GM19372 (cell line): ENCODE results near the gene TMC3.
"Not testable (repeated sequence)": the region's sequence is repeated elsewhere in the genome, so short reads cannot be mapped to it uniquely, and the experiment has no call there.

Experiments
- ATAC-seq: cut with Tn5 transposase; IDR thresholded peaks from one replicate; pipeline ENCODE4 v1.9.1; 2021; ENCODE audit warnings: mild to moderate bottlenecking, low read depth, moderate library complexity; ENCODE audit not compliant: unreplicated experiment

Gene TMC3

DNA sequence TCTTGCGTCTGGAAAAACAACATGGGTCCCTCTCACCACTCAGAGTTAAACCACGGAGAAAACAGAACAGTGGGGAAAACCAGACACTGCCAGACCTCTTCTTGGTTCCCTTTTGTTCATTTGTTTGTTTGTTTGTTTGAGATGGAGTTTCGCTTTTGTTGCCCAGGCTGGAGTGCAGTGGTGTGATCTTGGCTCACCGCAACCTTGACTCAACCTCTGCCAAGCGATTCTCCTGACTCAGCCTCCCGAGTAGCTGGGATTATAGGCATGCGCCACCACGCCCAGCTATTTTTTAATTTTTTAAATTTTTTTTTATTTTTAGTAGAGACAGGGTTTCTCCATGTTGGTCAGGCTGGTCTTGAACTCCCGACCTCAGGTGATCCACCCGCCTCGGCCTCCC is 25.3 kb downstream of the TMC3 start:
- ATAC-seq: not testable (repeated sequence)

GRCh38 chr15:81347910-81348309 is 26.1 kb downstream of the TMC3 start:
- ATAC-seq: no peak

- ATAC-seq: no peak
These were observed 27.4 kb downstream of the TMC3 start for GRCh38 chr15:81346611-81347010.

DNA sequence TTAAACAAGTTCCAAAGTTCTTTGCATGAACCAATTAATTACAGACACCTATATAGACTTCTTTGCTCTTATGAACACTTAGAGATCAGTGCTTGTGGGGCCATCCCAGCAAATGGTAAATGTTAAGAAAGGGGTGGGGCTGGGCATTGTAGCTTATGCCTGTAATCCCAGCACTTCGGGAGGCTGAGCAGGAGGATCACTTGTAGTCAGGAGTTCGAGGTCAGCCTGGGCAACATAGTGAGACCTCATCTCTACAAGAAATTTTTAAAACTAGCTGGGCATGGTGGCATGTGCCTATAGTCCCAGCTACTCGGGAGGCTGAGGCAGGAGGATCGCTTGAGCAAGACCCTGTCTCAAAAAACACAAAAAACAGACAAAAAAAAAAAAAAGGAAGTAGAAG is 30.6 kb downstream of the TMC3 start:
- no peak for ATAC-seq

DNA sequence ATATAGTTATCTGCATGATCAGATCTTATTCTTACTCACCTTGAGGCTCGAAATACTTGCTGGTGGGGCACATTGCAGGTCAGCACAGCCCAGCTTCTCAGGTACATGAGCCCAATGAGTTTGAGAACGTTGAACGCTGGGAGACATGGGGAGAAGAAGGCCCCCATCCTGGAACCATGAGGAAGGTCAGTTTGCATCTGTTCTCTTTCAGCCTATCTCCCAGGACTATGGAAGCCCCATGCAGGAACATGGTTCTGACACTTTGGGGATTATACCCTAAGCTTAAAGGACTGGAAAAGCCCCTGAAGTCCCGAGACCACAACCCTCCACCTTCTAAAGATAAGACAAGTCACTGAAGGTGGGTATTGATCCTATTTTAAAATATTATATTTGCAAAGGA is 32.7 kb downstream of the TMC3 start:
- ATAC-seq: no peak

DNA sequence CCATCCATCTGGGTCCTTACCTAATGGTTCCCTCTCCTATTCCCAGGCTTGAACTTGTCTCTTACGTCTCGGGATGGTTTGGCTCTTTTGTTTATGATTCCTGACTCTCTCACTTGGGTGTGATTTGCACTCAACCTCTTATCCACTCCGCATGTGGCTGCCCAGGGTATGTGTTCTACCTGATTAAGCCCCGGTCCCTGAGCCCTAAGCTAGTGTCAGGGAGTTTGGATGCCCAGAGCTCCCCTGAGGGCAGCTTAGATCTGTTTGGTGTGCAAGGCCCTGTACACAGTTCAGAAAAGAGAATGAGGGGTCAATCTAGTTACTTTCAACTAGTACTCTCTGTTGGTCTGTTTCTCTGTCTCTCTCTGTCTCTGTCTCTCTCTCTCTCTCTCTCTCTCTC is 34.2 kb downstream of the TMC3 start:
- ATAC-seq: no peak

DNA sequence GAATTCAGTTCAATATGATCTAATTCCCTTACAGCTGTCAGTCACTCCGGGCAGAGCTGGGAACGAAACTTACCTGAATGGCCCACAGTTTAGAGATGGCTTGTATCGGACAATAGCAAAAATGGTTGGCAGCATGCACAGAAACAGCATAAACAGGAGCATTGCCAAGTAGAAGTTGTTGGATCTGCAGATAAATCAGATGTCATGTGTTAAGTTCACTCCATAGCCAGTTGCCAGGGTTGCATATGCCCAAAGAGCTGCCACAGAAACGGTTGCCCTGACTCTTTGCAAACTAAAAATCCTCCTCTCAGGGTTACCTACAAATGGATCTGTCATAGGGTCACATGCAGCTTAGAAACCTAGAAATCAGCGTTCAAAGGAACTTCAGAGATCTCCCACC is 34.7 kb downstream of the TMC3 start:
- no peak for ATAC-seq

DNA sequence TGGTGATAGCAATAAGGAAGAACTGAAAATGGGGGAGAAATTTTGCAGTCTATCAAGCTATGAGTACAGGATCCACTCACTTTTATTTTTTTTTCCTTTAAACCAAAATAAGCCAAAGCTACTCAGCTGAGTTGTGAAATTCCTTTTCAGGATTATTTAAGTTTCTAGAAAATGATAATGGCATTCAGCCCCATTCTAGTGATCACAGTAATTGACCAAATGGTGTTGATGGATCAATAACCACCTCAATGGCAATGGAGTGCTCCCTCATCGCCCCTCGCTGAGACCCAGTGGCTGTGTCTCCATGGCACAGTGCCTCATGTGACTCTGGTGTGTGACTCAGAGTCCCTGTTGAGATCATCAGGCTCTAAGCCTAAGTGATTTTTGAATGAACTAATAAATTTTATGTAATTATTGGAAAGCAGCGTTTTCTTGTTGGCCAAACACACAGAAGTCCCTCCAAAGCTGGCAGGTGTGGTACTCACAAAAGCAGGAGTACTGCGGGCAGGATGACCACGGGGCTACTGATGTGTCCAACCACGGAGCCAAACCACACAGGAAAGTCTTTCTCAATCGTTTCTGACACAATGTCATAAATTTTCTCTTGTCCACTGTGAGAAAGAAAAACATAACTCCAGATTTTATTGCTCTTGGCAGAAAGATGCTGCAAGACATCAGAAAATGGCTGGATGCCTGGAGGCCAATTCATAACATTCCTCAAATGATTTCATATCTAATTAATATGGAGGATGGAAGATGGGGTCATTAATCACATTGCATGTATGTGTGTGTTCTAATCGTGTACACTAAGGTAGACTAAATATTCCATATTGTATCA is 35.6 kb downstream of the TMC3 start:
- ATAC-seq: no peak

DNA sequence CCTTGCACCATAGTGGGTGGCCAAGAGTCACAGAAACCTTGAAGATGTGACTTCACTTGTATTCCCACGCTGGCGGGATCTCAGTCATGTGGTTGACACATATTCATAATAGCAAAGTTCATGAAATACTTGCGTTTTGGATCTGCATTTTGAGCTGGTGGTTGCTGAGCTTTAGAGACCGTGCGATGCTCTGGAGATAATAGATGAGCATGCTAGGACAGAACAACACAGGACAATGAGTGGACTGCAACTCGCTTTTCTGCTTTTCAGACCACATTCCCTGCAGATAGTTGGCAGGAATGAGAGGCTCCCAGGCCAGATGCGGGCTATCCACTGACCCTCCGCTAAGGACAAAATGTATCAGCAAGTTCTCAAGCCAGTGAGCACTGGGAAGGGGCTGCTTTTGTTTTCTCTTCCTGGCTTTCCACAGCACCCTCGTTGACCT is 36.3 kb downstream of the TMC3 start:
- no peak for ATAC-seq

- ATAC-seq: no peak
These were observed 36.8 kb downstream of the TMC3 start for GRCh38 chr15:81337241-81337640.

DNA sequence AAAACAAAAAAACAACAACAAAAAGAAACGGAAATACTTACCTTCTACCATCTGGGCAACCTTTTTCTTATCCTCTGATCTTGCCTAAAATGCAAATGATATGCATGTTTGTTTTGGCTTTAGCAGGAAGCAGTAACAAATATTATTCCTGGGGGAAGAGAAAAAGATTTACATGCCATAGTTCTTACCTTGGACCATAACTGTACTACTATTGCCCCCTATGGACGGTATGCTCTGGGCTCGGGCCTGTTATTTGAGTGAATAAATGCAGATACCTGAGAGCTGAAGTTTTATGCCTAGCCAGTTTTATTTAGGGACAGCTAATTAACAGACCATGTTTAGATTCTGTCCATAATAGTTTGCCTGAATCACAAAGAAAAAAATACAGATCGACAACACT is 37.4 kb downstream of the TMC3 start:
- ATAC-seq: no peak

GRCh38 chr15:81335631-81336030 is 38.4 kb downstream of the TMC3 start:
- ATAC-seq: no peak

GRCh38 chr15:81334768-81335435 is 39.1 kb downstream of the TMC3 start:
- no peak for ATAC-seq

GRCh38 chr15:81333363-81333762 is 40.6 kb downstream of the TMC3 start:
- no peak for ATAC-seq

- ATAC-seq: no peak
These were observed 41.7 kb downstream of the TMC3 start for GRCh38 chr15:81332326-81332725.

- ATAC-seq: no peak
These were observed 42.4 kb downstream of the TMC3 start for GRCh38 chr15:81331600-81331999.

- not testable (repeated sequence) for ATAC-seq
These were observed 42.9 kb downstream of the TMC3 start for GRCh38 chr15:81331141-81331540.

GRCh38 chr15:81330366-81331090 is 43.5 kb downstream of the TMC3 start:
- ATAC-seq: no peak

DNA sequence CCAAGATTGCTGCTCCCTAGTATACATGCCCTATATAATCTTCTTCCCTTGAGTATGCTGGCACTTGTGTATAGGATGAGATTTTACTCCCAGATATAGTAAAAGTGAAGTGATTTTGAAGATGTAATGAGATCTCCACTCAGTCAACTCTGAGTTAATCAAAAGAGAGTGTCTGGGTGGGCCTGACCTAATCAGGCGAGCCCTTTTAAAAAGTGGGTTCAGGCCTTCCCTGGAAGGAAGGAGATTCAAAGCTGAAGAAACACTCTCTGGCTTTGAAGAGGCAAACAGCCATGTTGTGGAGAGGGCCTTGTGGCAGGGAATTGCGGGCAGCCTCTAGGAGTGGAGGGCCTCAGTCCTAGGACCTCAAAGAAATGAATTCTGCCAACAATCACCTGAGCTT is 44.6 kb downstream of the TMC3 start:
- ATAC-seq: no peak

DNA sequence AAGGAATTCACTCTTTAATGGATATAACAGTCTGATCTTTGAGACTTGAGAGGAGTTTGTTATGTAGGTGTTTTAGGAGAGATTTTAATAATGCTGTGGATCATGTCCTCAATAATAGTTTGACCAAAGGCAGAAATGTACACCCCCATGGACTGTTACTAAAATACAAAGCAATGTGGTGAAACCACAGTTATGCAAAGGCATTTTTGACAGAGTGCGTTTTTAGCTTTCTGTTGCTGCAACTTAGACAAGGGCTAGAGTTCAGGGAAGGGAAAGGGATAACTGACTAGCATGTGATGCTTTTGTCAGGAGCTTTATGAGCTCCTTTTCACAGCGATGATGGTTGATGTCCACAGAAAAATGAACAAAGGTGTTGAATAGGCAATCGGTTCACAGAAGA is 46.5 kb downstream of the TMC3 start:
- ATAC-seq: no peak

- no peak for ATAC-seq
These were observed 47.4 kb downstream of the TMC3 start for GRCh38 chr15:81326466-81327212.
